ENCODE data around the gene ARHGAP20. TPM values are rescaled to one million over a fixed set of nuclear protein-coding genes. Genes with fewer than 3 reads are reported as not detected.

ARHGAP20 gene
- total RNA-seq, 4 donors from 2014 or later: 0.51 to 2.3 (median 1.1) TPM

DNA sequence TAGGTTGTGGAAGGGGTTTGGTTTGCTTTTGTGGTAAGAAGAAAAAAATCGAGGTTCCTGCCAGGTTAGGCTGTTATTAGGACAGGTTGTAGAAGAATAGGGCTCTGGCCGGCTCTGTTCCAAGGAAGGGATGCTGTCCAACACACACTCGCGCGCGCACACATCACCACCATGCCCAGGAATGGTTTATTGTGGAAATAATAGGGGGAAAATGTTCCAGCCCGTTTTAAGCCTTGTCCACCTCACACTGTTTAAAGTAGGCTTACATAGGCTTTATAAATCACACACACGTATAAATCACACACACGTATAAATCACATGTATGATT lies 1.2 kb upstream of the ARHGAP20 start:
- DNase-seq (no peak), ATAC-seq (no peak)
- H3K27me3 ChIP-seq: peaks cover 0 to 5% (median 5%) of the 10 kb centered on the region in 3 donors
- H3K4me1 ChIP-seq: peaks cover 2 to 11% of the 10 kb centered on the region in 2 donors
- H3K9me3 ChIP-seq: no peaks in the 10 kb centered on the region
- no peak overlapping the region for H3K27ac ChIP-seq
- in situ Hi-C loops (cut with MboI; ENCODE audit: low sequenced_read_pairs in 4 of 4) (no loop called here), intact Hi-C loops (cut with DNase I; ENCODE audit: low total_unique reads) (loop anchor here (5.0 kb wide), 1 partner anchor 519 kb away; no protein-coding TSS in a partner anchor)
- peak overlapping the region in 3 of 4 donors; percentile 64 to 66 (median 66) for H3K4me3 ChIP-seq
- no peaks in the 10 kb centered on the region for H3K36me3 ChIP-seq
- TF ChIP-seq, protein P1, sequence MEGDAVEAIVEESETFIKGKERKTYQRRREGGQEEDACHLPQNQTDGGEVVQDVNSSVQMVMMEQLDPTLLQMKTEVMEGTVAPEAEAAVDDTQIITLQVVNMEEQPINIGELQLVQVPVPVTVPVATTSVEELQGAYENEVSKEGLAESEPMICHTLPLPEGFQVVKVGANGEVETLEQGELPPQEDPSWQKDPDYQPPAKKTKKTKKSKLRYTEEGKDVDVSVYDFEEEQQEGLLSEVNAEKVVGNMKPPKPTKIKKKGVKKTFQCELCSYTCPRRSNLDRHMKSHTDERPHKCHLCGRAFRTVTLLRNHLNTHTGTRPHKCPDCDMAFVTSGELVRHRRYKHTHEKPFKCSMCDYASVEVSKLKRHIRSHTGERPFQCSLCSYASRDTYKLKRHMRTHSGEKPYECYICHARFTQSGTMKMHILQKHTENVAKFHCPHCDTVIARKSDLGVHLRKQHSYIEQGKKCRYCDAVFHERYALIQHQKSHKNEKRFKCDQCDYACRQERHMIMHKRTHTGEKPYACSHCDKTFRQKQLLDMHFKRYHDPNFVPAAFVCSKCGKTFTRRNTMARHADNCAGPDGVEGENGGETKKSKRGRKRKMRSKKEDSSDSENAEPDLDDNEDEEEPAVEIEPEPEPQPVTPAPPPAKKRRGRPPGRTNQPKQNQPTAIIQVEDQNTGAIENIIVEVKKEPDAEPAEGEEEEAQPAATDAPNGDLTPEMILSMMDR (IDR thresholded peaks at IDR 0.05 in 4 of 5, conservative IDR thresholded peaks at IDR 0.05 in 1 of 5): no peak
- TF ChIP-seq POLR2A (IDR thresholded peaks at IDR 0.05): no peak

DNA sequence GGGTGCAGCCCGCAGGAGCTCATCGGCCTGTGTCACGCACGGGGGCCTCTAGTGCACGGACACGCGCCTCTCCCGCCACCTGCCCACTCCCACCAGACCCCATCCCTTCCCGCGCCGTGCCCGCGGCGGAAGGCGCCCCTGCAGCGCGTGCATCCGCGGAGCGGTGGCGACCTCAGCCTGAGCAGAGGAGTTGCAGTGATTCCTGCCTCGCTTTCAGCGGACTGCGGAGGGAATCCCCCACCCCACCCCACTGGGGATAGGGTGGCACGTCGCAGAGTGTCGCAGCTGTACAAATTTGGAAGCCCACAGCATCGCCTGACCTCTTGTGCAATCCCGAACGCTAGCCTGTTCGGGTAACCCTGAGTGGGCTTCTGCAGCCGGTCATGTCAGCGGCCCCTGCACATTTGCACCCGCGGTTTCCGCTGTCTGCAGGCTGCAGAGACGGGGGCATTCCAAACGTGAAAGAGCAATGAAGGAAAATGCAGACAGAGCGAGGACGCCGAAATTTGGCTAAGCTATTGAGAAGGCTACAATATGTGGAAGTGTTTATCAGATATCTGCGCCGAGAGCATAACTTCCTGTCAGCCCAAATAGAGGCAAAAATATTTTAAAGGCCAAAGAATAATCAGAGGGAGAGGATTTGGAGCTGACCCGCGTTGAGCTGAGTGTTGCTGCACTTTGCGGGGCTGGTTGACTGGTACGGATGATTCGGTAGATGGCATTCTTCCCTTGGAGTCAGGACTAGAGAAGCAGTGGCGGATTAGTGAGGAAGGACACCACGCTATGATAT lies 617 bp upstream of the ARHGAP20 start:
- ATAC-seq: peak; percentile 8 to 19
- H3K36me3 ChIP-seq: no peaks in the 10 kb centered on the region
- H3K4me1 ChIP-seq: peaks cover 2 to 11% of the 10 kb centered on the region in 2 donors
- H3K9me3 ChIP-seq: no peaks in the 10 kb centered on the region
- H3K4me3 ChIP-seq: peak overlapping the region; percentile 56 to 66 (median 65)
- TF ChIP-seq POLR2A (IDR thresholded peaks at IDR 0.05): no peak
- TF ChIP-seq, protein P1 (IDR thresholded peaks at IDR 0.05 in 4 of 5, conservative IDR thresholded peaks at IDR 0.05 in 1 of 5): no peak
- intact Hi-C loops (cut with DNase I; ENCODE audit: low total_unique reads): loop anchor here (5.0 kb wide), 1 partner anchor 519 kb away; no protein-coding TSS in a partner anchor
- in situ Hi-C loops (cut with MboI; ENCODE audit: low sequenced_read_pairs in 4 of 4): no loop called here
- peak overlapping the region in 1 of 4 donors; percentile 34 for H3K27ac ChIP-seq
- peaks cover 0 to 5% (median 5%) of the 10 kb centered on the region in 3 donors for H3K27me3 ChIP-seq
- DNase-seq: peak in 1 of 2 donors; percentile 13

DNA sequence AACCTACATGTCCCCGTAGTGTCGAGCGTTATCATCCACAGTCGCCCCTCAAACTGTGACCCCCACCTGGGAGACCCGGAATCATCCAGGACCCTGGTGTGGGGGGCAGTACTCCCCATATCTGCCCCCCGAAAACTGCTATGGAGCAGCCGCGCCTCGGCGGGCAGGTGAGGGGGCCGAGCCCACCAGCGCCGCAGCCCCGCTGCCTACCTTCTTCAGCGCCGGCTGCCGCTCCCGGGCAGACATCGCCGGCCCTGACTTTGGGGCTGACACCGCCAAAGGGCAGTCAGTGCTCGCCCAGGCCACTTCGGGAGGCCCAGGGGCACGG lies 825 bp downstream of the ARHGAP20 start:
- DNase-seq (no peak), ATAC-seq (no peak)
- peaks cover 2 to 11% of the 10 kb centered on the region in 2 donors for H3K4me1 ChIP-seq
- no peaks in the 10 kb centered on the region for H3K36me3 ChIP-seq
- H3K27me3 ChIP-seq: peaks cover 0 to 5% (median 5%) of the 10 kb centered on the region in 3 donors
- no peak for TF ChIP-seq POLR2A (IDR thresholded peaks at IDR 0.05)
- TF ChIP-seq, protein P1 (IDR thresholded peaks at IDR 0.05 in 4 of 5, conservative IDR thresholded peaks at IDR 0.05 in 1 of 5): no peak
- in situ Hi-C loops (cut with MboI; ENCODE audit: low sequenced_read_pairs in 4 of 4) (no loop called here), intact Hi-C loops (cut with DNase I; ENCODE audit: low total_unique reads) (loop anchor here (5.0 kb wide), 1 partner anchor 521 kb away; no protein-coding TSS in a partner anchor)
- H3K27ac ChIP-seq: peak overlapping the region; percentile 58 to 78 (median 66)
- H3K4me3 ChIP-seq: peak overlapping the region; percentile 64 to 71 (median 68)
- no peaks in the 10 kb centered on the region for H3K9me3 ChIP-seq

DNA sequence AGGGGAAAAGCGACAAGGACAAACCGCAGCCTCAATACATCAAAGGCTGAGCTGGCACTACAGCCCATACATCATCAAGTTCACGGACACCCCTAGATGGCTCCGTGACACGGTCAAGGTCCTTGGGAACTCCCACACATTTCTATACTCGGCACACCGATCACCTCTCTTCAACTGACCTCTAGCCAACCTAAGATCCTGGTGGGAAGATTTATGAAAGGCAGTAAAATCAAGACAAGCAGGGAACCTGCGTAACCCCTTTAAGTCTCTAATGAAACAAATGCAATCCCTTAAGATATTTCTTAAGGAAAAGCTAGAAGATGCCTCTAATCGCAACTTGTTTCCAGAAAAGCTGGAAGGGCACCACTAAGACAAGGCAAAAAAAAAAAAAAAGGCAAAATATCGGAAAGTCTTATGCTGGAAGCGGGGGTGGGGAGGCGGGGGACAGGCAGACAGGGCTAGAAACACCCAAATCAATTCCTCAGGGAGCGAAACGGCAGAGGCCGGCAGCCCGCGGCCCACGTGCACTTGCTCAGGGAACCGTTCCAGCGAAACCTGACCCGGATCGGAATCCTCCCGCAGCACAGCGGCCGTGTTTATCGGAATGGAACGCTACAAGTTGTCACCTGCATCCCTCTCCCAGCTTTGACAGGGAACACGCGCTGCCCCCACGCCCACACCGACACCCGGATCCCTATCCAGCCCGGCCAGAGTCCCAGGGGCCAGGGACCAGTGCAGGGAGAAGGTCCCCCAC lies 1.4 kb downstream of the ARHGAP20 start:
- DNase-seq (peak; percentile 31 to 53), ATAC-seq (peak; percentile 34 to 55)
- no peaks in the 10 kb centered on the region for H3K36me3 ChIP-seq
- in situ Hi-C loops (cut with MboI; ENCODE audit: low sequenced_read_pairs in 4 of 4) (no loop called here), intact Hi-C loops (cut with DNase I; ENCODE audit: low total_unique reads) (loop anchor here (5.0 kb wide), 1 partner anchor 521 kb away; no protein-coding TSS in a partner anchor)
- peak overlapping the region; percentile 64 to 71 (median 68) for H3K4me3 ChIP-seq
- H3K27me3 ChIP-seq: peaks cover 0 to 5% (median 5%) of the 10 kb centered on the region in 3 donors
- TF ChIP-seq POLR2A (IDR thresholded peaks at IDR 0.05): peak in 1 of 2 donors; percentile 13
- TF ChIP-seq, protein P1 (IDR thresholded peaks at IDR 0.05 in 4 of 5, conservative IDR thresholded peaks at IDR 0.05 in 1 of 5): no peak
- H3K27ac ChIP-seq: peak overlapping the region in 2 of 4 donors; percentile 70 to 78
- peaks cover 2 to 13% of the 10 kb centered on the region in 2 donors for H3K4me1 ChIP-seq
- no peaks in the 10 kb centered on the region for H3K9me3 ChIP-seq
